Measurements from ENCODE around the gene AUTS2.

- TF ChIP-seq GATA2 (IDR thresholded peaks at IDR 0.05; ENCODE audit: low read depth, low read length) (no peak), GATA3 (IDR thresholded peaks at IDR 0.05; ENCODE audit: low read depth, low read length) (no peak)
Observed at GRCh38 chr7:70460562-70460961, 862.3 kb downstream of the AUTS2 start.
